Motor neuron (in vitro differentiated cells): Measurements from ENCODE around the gene PUS1. TPM values are rescaled to one million over a fixed set of nuclear protein-coding genes. Genes with fewer than 3 reads are reported as not detected.
A peak's percentile ranks its signal among the peaks of the same experiment; 100 is the strongest.

Experiments
- ATAC-seq, 8 experiments: fragments of 200-7000 bp; cut with Tn5 transposase; replicated peaks in 6 of 8; 2 replicates each; pipeline ENCODE4 v1.8.0; 2021; ENCODE audit warnings: mild to moderate bottlenecking in 8 of 8, moderate library complexity in 8 of 8
- H3K27ac ChIP-seq, 2 donors: fragments of 250-450 bp; sonication (Bioruptor Pico); 2 replicates each; pipeline ENCODE4 v1.9.0; 2021; ENCODE audit warnings: antibody characterized with exemption in 2 of 2, mild to moderate bottlenecking in 2 of 2, moderate library complexity in 1 of 2
- H3K4me1 ChIP-seq, 2 donors: fragments of 250-450 bp; sonication (Bioruptor Pico); replicated peaks in 1 of 2; 2 replicates each; pipeline ENCODE4 v1.6.1; 2021; ENCODE audit warnings: antibody characterized with exemption in 2 of 2, mild to moderate bottlenecking in 2 of 2, moderate library complexity in 1 of 2
- H3K4me3 ChIP-seq, 5 donors: fragments of 250-450 bp; sonication (Bioruptor Pico); 2 replicates each; pipeline ENCODE4 v1.9.0; 2021; ENCODE audit warnings: antibody characterized with exemption in 5 of 5, mild to moderate bottlenecking in 5 of 5, moderate library complexity in 4 of 5
- WGBS, 10 experiments: fragments of 450-650 bp; shearing (Covaris generic); methylation state at CpG; one replicate each; pipeline ENCODE4 v1.0.0; 2022; 5-methylcytosine and 5-hydroxymethylcytosine counted together
- in situ Hi-C, 9 experiments: fragments of 400-800 bp; cut with MboI; loops; one replicate each; pipeline ENCODE4 v1.15.0; 2021; ENCODE audit warnings: low sequenced_read_pairs in 9 of 9, low pct_unique_long_range_greater_than_20kb in 2 of 9; ENCODE audit not compliant: unreplicated experiment in 9 of 9
- total RNA-seq, 8 experiments: library from RNA; unstranded; fragments of 300-600 nt; gene quantifications; 2 replicates each; pipeline versions ENCODE4 v1.2.3 to v1.2.4, GENCODE V29; 2022

Gene PUS1
- total RNA-seq, 8 experiments from 2014 or later = 3.1 to 51.2 (median 10.5) TPM

DNA sequence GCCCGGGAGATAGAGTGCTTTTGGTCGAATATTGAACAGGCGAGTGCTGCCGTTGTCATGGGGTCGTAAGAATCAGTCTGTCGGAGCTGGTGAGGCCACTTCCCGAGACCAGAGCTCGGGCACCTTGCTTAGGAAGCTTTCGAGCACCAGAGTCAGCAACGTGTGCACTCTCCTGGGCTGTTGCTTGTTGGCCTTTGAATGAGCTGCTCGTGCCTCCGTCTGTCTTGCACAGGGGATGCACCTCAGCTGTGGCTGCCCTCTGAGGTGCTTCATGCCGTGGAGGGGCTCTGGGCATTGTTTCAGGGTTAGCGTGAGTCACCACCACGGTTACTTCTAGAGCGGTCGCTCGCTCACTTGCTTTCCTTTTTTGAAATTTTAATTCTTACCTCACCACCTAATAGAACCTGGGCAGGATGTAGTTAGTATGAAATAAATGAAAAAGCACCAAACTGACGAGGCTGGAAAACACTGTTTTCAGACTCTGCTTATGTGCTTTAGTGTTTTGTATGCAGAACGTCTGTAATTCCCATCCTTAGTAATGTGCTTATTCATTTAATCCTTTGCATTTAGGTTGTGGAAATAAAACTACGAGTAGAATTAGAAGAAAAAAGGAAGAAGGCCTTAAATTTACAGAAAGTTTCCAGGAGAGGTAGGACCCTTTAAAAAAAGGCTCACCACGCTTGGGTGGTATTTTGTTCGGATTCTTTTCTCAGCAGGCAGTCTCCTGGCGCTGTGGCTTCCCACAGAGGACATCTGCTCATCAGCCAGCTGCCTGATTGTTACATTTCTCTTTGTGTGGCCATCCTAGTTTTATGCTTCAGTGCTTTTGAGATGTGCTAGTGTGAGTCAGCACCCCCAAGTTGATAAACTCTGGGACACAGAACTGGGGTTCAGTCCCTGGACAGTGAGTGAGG lies 61.2 kb downstream of the PUS1 start:
- ATAC-seq = peak in 5 of 8 experiments; percentile 59 to 74 (median 66)
- in situ Hi-C loops = no loop called here
- WGBS, 10 experiments = 21 to 83% (median 43%) methylated on average over 1 to 19 of the region's 24 CpGs
- Histone ChIP-seq H3K27ac (peak overlapping the region in 1 of 2 donors; percentile 79), H3K4me3 (no peak overlapping the region), H3K4me1 (peaks cover 9 to 26% of the 10 kb centered on the region in 2 donors)

DNA sequence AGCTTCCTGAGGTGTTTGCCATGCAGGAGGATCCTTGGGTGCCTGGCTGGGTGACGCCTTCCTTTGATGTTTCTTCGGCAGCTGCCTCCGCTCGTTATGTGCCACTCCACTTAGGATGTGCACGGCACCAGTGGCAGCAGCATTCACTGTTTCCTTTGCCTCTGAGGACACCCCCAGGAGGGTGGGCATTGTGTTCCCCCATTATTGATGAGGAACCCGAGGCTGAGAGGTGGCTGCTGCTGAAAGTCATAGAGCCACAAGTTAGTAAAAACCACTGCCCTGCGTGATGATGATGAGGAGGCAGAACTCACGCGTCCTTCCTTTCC lies 61.9 kb downstream of the PUS1 start:
- Histone ChIP-seq H3K27ac (peak overlapping the region in 1 of 2 donors; percentile 71), H3K4me1 (peaks cover 9 to 26% of the 10 kb centered on the region in 2 donors), H3K4me3 (no peak overlapping the region)
- no peak for ATAC-seq
- WGBS, 10 experiments = 10 to 100% (median 50%) methylated on average over 1 to 8 of the region's 9 CpGs; no CpG with 5 or more reads in 4 of the 10 experiments
- in situ Hi-C loops = no loop called here

DNA sequence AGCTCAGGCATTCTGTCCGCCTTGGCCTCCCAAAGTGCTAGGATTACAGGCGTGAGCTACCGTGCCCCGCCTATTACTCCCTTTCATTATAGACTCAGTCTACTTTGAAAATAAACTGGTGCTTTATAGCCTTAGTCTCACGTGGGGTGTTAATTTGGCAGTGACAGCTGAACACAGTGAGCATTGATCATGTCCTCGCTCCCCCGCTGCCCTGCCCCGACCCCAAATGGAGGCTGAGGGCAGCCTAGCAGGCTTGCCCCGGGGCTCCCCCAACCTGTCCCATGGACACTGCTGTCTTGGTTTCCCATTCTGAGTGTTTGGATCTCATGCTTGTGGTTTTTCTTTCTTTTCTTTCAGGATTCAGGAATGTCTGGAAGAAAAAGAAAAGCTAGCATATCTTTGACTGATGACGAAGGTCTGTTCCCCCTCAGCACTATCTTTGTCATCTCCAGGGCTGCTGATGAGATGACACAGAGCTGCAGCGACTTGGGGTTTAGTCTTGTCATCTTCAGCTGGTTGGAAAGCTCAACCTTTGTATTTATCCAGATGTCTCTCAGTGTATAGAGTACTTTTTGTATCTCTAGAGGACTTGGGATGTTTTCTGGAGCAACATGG lies 62.8 kb downstream of the PUS1 start:
- Histone ChIP-seq H3K27ac (no peak overlapping the region), H3K4me3 (no peak overlapping the region), H3K4me1 (peaks cover 9 to 22% of the 10 kb centered on the region in 2 donors)
- 40 to 100% (median 82%) methylated on average over 1 to 10 of the region's 11 CpGs; no CpG with 5 or more reads in 2 of the 10 experiments for WGBS, 10 experiments
- in situ Hi-C loops = no loop called here
- no peak for ATAC-seq

DNA sequence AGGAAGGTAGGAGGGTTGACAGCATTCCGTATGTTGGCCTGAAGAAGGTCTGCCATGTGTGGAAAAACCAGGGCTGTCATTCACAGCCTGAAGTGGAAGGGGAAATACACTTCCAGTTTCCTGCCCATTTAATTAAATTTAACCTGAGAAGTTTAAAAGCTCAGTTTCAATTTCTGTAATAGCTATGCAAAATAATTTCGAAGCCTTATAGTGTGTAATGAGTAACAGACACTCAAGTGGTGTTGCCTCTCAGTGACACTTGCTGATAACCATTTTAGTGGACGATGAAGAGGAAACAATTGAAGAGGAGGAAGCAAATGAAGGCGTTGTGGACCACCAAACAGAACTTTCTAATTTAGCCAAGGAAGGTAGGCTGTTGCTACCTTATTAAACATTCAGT lies 65.5 kb downstream of the PUS1 start:
- H3K27ac ChIP-seq = no peak overlapping the region

More for the DNA sequence above, 65.5 kb downstream of the PUS1 start:
- H3K4me1 ChIP-seq = peaks cover 9 to 15% of the 10 kb centered on the region in 2 donors
- H3K4me3 ChIP-seq = no peak overlapping the region
- WGBS, 10 experiments = 88 to 100% (median 100%) methylated on average over 1 to 4 of the region's 4 CpGs; no CpG with 5 or more reads in 4 of the 10 experiments
- in situ Hi-C loops = no loop called here
- no peak for ATAC-seq

Other genes starting within 250 kb of the PUS1 start
- 10 to 100 TPM; 25.2 to 84.4 (median 29.3) TPM for gene SFSWAP, start 218.2 kb upstream of the PUS1 start, total RNA-seq
- gene MMP17, start 100.9 kb upstream of the PUS1 start, total RNA-seq = 100 to 1,000 TPM in 1 of 8 experiments, 10 to 100 TPM in 6, 1 to 10 TPM in 1; 8.2 to 118 (median 15.3) TPM
- gene ULK1, start 34.7 kb upstream of the PUS1 start, total RNA-seq = 10 to 100 TPM in 7 of 8 experiments, 1 to 10 TPM in 1; 9.8 to 37.9 (median 20.1) TPM
- 10 to 100 TPM in 7 of 8 experiments, 1 to 10 TPM in 1; 7.7 to 44.8 (median 17.2) TPM for gene EP400, start 20.7 kb downstream of the PUS1 start, total RNA-seq
- 10 to 100 TPM in 5 of 8 experiments, 1 to 10 TPM in 3; 4.5 to 27.4 (median 12.7) TPM for gene DDX51, start 215.0 kb downstream of the PUS1 start, total RNA-seq
- 10 to 100 TPM in 7 of 8 experiments, 1 to 10 TPM in 1; 7.7 to 29.0 (median 16.1) TPM for gene NOC4L, start 215.2 kb downstream of the PUS1 start, total RNA-seq